Epidermal melanocyte (primary cell): ENCODE measurements around the gene JOSD1.
"Not testable (repeated sequence)": the region's sequence is repeated elsewhere in the genome, so short reads cannot be mapped to it uniquely, and the experiment has no call there.

ENCODE experiments used
- DNase-seq: peaks from one replicate; pipeline ENCODE4 v3.0.0; 2011; ENCODE audit warnings: low spot score; ENCODE audit not compliant: insufficient read length

The JOSD1 gene

DNA sequence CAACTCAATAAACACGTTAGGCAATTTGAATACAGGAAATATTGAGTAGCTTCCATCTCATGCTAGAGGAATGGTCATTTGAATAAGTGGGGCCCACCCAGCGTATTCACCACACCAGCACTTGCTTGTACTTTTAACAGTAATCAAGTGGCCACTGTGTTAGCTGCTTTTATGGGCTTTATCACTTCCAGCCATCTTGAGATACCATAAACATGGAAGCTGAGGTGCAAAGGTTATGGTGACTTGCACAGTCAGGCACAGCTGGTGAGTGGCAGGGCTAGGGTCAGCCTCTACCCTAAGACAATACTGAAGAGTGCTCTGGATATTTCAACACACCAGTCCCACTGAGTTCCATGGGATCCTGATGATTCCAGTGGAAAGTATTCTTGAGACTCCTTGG is 6.7 kb downstream of the JOSD1 start:
- no peak for DNase-seq

DNA sequence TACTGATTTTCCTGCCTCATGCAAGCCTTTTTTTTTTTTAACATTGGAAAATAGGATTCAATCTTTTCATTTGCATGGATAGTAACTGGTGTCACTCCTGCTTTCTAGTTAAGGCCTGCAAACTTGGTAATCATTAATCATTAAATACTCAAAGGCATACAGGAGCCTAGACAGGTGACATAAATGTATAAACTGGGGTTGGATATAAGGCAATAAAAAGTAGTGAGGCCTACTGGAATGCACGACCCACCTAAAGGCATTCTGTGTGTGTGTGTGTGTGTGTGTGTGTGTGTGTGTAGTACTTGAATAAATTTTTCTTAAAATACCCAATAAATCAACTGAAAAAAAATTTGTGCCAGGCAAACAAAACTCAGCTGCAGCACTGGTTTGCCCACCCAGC is 11.1 kb downstream of the JOSD1 start:
- DNase-seq = no peak

DNA sequence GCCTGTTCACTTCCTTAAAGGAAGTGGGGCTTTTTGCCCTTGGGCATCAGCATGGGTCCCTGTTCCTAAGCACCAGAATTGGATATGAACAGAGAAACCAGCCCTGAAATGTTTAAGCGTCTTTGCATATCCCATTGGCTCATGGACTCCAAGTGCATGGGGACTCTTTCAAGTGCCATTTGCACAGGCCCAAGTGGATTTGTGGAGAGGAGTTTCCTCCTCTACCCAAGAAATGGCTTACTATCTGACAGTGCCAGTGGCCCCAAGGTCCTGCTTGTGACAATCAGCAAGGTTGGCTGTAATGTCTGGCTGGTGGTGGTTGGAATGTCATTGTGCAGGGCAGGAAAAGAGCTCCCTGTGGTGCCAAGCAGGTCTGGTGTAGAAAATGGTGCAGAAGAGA is 15.0 kb downstream of the JOSD1 start:
- DNase-seq = no peak

DNA sequence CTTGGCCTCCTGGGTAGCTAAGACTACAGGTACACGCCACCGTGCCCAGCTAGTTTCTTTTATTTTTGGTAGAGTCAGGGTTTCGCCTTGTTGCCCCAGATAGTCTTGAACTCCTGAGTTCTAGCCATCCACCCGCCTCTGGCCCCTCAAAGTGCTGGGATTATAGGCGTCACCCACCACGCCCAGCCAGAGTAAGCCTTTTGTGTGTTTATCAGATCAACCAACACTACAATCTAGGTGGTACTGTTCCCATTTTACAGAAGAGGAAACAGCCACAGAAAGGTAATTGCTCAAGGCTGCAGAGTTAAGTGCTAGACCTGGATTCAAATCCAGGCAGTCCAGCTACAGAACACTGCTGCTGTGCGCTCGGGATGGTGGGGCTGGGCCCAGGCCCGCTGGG is 15.8 kb downstream of the JOSD1 start:
- DNase-seq = no peak

DNA sequence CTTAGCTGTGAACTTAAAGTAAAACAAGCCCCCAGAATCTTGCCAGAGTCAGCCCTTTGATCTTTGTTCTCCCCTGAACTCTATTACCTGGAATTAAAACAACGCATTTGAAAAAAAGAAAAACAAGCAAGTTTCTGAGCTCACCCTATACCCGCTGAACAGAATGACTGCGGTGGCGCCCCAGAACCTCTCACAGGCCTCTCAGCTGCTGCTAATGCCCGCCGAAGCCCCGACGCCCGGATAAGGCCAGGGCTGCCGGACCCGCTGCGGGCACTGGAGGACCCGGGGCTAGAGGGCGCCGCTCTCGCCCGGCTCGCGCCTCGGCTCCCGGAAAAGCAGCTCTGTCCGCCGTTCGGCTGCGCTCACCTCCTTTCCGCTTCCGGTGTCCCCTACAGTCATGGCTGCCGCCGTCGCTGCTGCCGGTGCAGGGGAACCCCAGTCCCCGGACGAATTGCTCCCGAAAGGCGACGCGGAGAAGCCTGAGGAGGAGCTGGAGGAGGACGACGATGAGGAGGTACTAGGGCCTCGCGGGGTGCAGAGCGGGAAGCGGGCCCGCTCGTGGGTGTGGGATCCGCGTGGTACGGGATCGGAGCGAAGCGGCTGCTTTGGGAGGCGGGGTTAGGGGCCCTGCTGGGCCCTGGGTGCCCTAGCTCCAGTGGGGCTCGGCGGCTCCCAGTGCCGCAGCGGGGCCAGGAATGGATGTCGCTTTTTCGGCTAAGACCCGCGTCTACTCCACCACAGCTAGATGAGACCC is 19.0 kb downstream of the JOSD1 start, which contains the start of gene TOMM22:
TOMM22 (plus strand) TSS at position 376 of the 754 bp plus-strand sequence; CDS start at position 398, 22 bp downstream.
- DNase-seq = peak; percentile 95

DNA sequence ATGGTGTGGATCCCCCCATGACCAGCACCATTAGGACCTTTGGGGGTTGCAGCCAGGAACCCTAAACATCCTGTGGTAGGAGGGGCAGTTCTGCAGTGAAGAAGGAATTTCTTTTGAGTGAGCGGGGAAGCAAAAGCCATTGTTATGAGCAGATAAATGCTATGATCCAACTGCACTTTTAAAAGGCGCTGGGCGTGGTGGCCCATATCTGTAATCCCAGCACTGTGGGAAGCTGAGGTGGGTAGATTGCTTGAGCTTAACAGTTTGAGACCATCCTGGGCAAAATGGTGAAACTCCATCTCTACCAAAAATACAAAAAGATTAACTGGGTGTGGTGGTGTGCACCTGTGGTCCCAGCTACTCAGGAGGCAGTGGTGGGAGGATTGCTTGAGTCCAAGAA is 24.9 kb downstream of the JOSD1 start:
- no peak for DNase-seq

DNA sequence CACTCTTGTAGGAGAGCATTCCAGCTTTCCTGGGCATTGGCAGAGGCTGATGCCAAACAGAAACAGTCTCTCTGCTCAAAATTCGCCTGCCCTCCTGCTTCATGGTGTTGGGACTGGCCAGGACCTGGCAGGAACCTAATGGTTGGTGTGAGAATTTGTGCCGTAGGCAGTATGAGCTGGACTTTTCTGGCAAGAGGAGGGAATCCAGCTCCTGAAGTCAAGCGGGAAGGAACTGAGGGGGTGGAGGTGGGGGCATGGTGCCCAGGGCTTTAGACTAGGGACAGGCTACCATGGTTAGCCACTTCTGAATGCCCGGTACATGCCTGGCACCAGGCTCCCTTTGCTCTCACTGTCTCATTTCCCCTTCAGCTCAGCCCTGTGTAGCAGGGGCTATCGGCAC is 25.9 kb downstream of the JOSD1 start:
- no peak for DNase-seq

DNA sequence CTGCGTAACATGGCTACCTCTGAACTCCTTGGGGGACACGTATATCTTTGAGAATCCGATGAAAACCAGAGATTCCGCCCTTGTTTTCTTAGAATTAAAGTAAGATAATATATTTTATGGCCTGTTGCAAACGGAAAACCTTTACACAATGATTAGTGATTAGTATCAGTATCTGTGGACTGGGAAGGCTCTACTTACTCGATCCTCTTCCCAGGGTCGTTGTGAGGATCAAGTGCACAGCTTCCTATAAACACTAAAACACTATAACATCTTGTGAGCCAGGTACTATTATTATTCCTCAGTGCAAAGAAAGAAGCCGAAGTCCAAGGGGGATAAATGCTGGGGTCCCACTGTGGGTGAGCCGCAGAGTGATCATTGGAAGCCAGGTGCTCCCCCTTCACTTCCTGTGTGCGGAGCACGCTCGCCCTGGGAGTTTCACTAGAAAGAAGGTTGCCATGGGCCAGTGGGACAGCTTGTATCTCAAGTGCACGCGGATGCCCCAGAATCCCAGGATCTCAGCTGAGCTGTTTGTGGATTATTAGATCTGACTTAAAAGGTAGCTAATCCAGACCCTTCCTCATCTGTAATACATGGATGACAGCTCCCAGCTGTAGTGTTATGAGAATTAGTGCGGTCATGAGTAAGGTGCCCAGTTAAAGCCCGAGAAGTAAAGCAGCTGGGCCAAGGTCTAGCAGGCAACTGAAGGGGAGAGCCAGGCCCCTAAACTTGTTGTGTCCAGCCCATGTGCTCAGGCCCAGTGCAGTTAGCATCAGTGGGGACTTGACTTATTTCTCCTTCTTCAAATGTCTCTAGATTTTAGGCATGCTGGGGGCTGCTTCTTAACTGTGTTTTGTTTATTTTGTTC is 43.5 kb downstream of the JOSD1 start:
- no peak for DNase-seq

DNA sequence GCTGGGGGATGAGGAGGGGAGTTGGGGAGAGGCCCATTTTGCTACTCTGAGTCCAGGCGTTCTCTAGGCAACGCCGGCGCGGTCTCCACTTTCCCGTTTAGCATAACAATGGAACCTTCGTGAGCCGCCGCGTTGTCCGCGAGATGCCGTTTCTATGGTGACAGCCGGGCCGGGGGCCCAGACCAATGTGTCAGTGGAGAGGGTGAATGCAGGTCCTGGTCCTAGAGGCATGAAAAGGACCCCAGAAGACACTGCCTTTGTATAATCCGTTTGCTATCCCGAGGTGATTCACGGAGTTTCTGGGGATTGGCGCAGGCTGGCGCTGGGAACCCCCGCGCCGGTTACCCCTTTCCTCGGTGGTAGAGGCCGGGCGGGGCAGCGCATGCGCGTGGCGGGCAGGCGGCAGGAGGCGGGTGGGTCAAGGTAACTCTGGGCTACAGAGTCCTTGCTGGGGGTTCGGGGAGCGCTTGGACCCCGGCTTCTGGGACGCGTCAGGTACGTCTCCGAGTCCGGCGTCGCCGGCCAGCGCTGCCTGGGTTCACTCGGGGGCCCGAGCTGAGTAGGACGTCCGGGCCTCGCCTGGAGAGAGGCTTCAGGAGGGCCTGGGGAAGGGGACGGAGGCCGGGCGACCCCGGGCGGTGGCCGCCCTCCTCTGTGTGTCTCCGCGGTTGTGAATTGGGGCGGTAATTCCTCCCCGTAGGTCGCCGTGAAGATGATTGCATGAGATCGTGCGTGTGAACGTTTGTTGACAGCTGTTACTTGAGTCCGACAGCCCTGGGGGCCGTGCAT is 44.3 kb downstream of the JOSD1 start, which contains the start of the genes CBY1 and FAM227A:
CBY1 (plus strand) TSS at position 383 of the 789 bp plus-strand sequence. CDS start 11,417 bp downstream, outside the sequence.
FAM227A (minus strand) TSS at position 137 of the 789 bp plus-strand sequence. CDS start 6,224 bp downstream, outside the sequence.
- DNase-seq = peak; percentile 91

DNA sequence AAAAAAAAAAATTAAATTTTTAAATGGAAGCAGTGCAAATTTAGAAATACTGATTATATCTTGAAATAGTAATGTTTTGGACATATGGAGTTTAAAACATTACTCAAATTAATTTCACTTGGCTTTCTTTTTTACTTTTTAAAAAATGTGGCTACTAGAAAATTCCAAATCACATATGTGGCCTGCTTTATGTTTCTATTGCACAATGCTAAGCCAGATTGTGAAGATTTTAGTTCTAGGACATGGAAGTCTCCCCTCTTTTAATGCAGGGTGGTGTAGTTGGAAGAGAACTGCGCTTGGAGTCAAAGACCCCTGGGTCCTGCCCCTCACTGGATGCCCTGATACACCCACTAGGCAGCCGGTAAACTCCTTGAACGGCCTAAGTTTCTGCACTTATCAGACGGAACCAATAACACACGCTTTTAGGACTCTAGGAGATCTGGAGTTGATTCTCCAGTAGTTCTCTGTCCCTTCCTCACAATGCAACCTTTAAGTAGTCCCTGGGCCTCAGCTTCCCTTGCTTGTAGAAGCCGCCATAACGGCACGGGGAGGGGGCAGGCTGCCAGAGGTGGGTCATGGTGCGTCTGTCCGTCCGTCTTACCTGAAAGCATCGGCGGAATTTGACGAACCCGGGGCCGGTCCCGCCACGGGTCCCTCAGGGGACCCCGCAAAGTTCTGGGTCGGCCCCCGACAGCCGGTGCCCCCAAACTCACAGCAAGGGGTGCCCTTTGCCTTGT is 45.1 kb downstream of the JOSD1 start:
- DNase-seq = no peak

DNA sequence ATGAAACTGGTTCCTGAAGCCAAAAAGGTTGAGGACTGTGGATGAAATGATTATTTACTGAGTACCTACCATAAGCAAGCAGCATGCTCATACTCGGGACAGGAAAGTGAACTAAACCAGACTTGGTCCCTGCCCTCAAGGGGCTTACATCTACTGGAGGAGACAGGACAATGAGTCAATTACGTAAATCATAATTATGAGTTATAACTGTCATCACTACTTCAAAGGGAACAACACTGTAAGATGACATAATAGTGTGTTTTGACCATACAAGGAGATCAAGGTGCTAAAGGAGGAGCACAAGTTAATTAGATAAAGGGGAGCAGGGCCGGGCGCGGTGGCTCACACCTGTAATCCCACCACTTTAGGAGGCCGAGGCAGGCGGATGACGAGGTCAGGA is 47.0 kb downstream of the JOSD1 start:
- DNase-seq = no peak

DNA sequence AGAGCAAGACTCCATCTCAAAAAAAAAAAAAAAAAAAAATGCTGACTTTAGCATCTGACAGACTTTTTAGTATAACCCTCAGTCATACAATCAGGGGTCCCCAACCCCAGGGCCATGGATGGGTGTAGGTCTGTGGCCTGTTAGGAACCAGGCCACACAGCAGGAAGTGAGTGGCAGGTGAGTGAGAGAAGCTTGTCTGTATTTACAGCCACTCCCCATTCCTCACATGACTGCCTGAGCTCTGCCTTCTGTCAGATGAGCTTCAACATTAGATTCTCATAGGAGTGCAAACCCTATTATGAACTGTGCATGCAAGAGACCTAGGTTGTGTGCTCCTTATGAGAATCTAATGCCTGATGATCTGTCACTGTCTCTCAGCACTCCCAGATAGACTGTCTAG is 47.9 kb downstream of the JOSD1 start:
- DNase-seq = no peak

DNA sequence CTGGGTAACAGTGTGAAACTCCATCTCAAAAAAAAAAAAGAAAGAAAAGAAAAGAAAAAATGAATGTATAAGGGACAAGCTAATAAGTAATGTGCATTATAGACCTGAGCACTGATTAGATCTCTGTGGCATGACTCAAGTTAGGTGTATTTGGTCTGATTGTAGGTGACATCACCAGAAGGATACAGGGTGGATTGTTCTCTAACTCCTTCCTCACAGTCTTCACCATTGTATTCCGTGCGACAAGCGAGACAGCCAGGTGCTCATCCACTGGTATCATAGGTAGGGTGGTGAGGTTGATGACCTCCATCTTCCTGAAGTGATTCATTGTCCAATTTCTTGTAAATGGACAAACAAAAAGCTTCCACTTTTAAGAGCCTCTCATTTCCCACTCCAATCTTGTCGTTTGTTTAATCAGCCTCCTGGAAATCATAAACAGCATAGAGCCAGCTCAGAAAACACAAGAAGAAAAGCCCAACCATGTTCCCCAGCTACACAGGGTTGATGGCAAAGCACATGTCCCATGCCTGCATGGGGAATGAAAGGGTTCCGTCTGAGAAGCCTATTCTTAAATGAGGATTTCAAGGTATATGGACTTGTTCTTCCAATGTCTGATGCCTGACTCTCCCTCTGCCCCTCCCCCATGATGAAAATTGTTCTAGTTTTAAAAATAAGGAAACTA is 50.8 kb downstream of the JOSD1 start:
- no peak for DNase-seq

DNA sequence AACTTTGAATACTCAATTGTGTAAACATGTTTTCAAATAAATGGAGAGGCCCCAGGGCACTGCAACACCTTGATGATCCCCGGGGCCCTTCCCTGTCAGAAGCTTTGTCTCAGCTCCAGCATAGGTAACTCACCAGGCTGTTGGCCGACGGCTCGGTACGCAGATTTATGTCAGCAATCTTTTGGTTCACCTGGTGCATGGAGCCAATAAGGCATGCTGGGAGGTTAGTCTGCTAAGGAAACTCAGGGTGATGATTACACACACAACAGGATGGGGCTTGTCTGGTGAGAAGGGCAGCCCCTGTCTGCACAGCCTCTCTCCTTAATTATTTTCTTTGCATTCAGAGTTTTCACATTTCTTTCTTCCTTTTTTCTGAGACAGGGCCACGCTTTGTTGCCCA is 55.3 kb downstream of the JOSD1 start:
- no peak for DNase-seq

DNA sequence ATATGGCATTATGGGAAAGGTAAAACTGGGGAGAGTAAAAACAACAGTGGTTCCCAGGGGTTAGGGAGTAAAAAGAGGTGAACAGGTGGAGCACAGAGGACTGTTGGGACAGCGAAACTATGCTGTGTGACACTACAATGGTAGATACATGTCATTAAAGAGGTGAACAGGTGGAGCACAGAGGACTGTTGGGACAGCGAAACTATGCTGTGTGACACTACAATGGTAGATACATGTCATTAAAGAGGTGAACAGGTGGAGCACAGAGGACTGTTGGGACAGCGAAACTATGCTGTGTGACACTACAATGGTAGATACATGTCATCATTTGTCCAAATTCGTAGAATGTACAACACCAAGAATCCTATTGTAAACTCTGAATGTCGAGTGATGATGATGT is 56.5 kb downstream of the JOSD1 start:
- DNase-seq = not testable (repeated sequence)

DNA sequence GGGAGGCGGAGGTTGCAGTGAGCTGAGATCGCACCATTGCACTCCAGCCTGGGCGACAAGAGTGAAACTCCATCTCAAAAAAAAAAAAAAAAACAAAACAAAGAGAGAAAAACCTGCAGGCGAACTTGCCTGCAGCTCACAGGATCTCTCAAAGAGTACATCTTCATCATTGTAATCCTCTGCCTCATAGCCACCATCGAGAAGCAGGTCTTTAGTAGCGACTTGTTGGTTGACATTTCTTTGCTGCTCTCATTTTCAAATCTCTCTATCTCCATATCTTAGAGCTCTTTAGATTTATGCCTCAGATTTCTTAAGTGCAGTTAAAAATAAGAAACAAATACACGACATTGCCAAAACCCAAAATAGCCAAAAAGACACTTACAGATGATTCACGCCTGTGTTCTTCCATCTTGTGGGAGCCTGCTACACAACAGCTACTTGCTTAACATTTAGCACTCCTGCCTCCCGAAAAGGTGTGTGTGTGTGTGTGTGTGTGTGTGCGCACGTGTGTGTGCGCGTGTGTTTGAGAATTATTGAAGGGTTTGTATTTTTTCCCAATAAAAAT is 59.2 kb downstream of the JOSD1 start:
- no peak for DNase-seq

DNA sequence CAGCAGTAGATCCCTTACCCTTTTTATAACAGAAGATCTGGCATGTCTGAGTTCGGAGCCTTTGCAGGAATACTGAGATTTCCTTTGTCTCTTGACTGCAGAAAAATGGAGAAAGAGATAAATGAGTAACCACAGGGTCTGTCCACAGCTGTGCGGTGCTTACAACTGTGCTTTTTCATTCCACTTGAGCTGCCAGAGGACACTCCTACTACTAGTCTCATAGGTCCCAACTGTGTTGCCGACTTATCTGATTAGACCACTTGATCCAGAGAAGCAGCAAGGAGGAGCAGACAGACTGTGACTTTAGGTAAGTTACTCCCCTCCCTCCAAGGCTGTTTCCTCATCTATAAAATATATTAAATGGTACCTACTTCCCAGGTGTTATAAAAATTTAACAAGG is 62.0 kb downstream of the JOSD1 start:
- peak; percentile 22 for DNase-seq

DNA sequence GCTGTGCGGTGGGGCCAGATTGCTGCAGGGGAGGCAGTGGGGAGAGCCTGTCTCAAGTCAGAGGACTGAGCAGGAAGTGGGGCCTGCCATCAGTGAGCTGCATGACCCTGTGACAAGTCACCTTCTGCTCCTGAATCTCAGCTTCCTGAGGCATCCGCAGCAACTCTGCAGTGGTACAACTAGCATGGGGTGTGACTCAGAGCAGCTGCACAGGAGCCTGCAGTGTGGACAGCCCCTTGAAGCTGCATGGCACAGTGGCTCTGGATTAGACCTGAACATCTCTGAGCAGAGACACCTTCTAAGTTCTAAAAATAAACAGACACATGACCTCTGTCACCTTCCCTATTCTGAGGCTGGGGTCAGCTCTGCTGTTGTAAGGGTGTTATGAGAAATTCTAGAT is 62.5 kb downstream of the JOSD1 start:
- no peak for DNase-seq
